Progenitor cell of endocrine pancreas (in vitro differentiated cells): ENCODE measurements around the gene BEND7. TPM values are rescaled to one million over a fixed set of nuclear protein-coding genes. Genes with fewer than 3 reads are reported as not detected.

ENCODE experiments used
- DNase-seq: peaks from one replicate; pipeline ENCODE4 v3.0.0; 2021; ENCODE audit warnings: low spot score; ENCODE audit not compliant: unreplicated experiment
- H3K27ac Mint-ChIP-seq: 2 replicates; pipeline ENCODE4 v1.8.0; 2021; ENCODE audit warnings: mild to moderate bottlenecking, moderate library complexity, mixed read lengths
- H3K27me3 Mint-ChIP-seq: 2 replicates; pipeline ENCODE4 v1.8.0; 2021; ENCODE audit warnings: mixed read lengths
- H3K36me3 Mint-ChIP-seq: 2 replicates; pipeline ENCODE4 v1.8.0; 2022; ENCODE audit warnings: mixed read lengths; ENCODE audit not compliant: insufficient read depth
- H3K4me1 Mint-ChIP-seq: 2 replicates; pipeline ENCODE4 v1.8.0; 2021; ENCODE audit warnings: low read depth, mixed read lengths
- H3K4me3 Mint-ChIP-seq: 2 replicates; pipeline ENCODE4 v1.8.0; 2021; ENCODE audit warnings: low read depth, mild to moderate bottlenecking, moderate library complexity, mixed read lengths
- H3K9me3 Mint-ChIP-seq: 2 replicates; pipeline ENCODE4 v1.8.0; 2021; ENCODE audit warnings: low read depth, mixed read lengths
- CTCF ChIP-seq: fragments of 200-600 bp; sonication (generic); IDR thresholded peaks from one replicate; pipeline ENCODE4 v1.5.0; 2021; ENCODE audit warnings: antibody characterized with exemption, mild to moderate bottlenecking; ENCODE audit not compliant: unreplicated experiment
- total RNA-seq: library from RNA; stranded (reverse); gene quantifications from 2 replicates; pipeline ENCODE4 v1.2.1, GENCODE V29; 2021

Gene BEND7
- total RNA-seq, 1 donor from 2014 or later, result 47.8 TPM

DNA sequence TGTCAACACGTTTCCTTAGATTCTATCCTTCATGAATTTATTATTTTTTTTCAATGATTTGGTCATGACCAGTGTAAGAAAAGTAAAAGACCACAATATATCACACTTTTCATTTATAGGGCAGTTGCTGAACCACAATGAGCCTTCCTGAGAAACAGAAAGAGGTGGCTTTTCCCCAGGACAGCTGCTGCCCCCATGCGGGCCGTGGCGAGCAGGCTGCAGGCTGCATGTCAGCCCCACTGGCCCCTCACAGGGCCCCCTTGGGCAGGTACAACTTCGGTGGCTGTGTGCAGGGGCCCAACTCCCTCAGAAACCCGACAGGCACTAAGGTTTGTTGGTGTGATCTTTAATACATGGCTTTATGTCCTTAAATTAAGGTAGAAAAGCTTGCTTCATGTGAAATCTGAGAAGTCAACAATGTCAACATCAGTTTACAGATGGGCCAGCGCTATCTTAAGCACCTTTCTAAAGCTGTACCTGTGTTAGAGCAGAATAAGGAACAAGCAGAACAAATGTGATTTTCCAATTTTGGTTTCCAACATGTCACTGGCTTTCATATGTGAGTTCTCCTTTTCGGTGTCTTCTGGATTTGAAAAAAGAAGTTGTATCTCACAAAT is 10.6 kb downstream of the BEND7 start:
- no peak for DNase-seq
- Mint-ChIP-seq H3K9me3 (no peaks in the 10 kb centered on the region), H3K4me1 (peaks cover 6% of the 10 kb centered on the region), H3K36me3 (peaks cover 15% of the 10 kb centered on the region), H3K4me3 (no peak overlapping the region), H3K27ac (no peak overlapping the region), H3K27me3 (no peaks in the 10 kb centered on the region)
- TF ChIP-seq CTCF, result peak; percentile 55

GRCh38 chr10:13517675-13518074 is 11.1 kb downstream of the BEND7 start:
- Mint-ChIP-seq H3K4me1 (peaks cover 6% of the 10 kb centered on the region), H3K36me3 (peaks cover 15% of the 10 kb centered on the region), H3K9me3 (no peaks in the 10 kb centered on the region), H3K27me3 (no peaks in the 10 kb centered on the region), H3K4me3 (no peak overlapping the region), H3K27ac (no peak overlapping the region)
- TF ChIP-seq CTCF, result no peak
- DNase-seq, result no peak

GRCh38 chr10:13516176-13516575 is 12.6 kb downstream of the BEND7 start:
- no peaks in the 10 kb centered on the region for H3K27me3 Mint-ChIP-seq

DNA sequence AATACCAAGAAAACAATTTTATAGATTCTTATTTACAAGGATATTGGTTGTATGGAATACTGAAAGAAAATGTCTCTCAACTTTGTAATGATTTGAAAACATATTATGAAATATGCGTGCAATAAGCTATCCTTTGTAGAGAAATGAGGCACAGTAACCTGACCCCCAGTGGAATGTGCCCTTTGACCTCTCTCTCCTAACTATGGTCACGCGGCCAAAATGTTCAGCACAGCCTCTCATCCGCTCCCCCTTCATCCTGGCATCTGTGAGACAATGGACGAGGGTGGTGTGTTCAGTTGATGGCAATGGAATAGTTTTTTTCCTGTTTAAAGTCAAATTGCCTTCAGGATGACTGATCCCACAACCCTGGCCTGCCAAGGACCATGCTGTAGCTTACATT is 13.3 kb downstream of the BEND7 start:
- Mint-ChIP-seq H3K36me3 (peaks cover 14% of the 10 kb centered on the region), H3K4me1 (peaks cover 6% of the 10 kb centered on the region), H3K27ac (peak overlapping the region; percentile 44), H3K27me3 (no peaks in the 10 kb centered on the region), H3K4me3 (no peak overlapping the region), H3K9me3 (no peaks in the 10 kb centered on the region)
- TF ChIP-seq CTCF, result no peak
- DNase-seq, result no peak

More at GRCh38 chr10:13516176-13516575, 12.6 kb downstream of the BEND7 start:
- Mint-ChIP-seq H3K36me3 (peaks cover 14% of the 10 kb centered on the region), H3K9me3 (no peaks in the 10 kb centered on the region), H3K4me3 (no peak overlapping the region), H3K27ac (no peak overlapping the region), H3K4me1 (peaks cover 6% of the 10 kb centered on the region)
- DNase-seq, result no peak
- no peak for TF ChIP-seq CTCF

DNA sequence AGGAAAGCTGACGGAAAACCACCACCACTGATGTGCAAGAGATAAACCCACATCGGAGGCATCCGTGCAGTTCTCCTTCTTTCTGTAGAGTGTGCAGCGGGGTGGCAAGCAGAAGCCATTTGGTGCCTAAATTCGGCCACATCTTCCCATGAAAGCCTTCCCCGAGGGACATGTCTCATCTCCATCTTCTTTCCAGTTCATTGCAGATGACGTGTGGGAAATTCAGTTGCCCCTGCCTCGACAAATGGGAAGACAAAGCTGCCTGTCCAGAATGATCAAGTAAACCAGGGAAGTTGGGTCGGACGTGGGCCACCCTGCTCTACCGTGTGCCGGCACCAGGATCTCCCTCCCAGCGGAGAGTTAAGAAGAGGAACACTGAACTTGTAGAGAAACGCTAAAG is 14.5 kb downstream of the BEND7 start:
- Mint-ChIP-seq H3K9me3 (no peaks in the 10 kb centered on the region), H3K4me3 (no peak overlapping the region), H3K36me3 (peaks cover 14% of the 10 kb centered on the region), H3K27ac (no peak overlapping the region), H3K27me3 (no peaks in the 10 kb centered on the region), H3K4me1 (peaks cover 9% of the 10 kb centered on the region)
- no peak for DNase-seq
- TF ChIP-seq CTCF, result no peak
